ENCODE measurements around the gene FRMD4A. TPM values are rescaled to one million over a fixed set of nuclear protein-coding genes. Genes with fewer than 3 reads are reported as not detected.

Gene FRMD4A
- total RNA-seq, 1 experiment from 2014 or later: 19.6 TPM

- H3K4me1 Mint-ChIP-seq: peaks cover 8 to 17% of the 10 kb centered on the region in 2 experiments; a peak in 3 of 4 replicates
- H2BK5ac ChIP-seq (ENCODE audit: insufficient read length, low read length): no peak overlapping the region
These were observed 332.4 kb downstream of the FRMD4A start for GRCh38 chr10:13998163-13998835.

More at GRCh38 chr10:13998163-13998835, 332.4 kb downstream of the FRMD4A start:
- no peak overlapping the region for H2BK12ac ChIP-seq (ENCODE audit: insufficient read length, low read depth, low read length)
- no peak overlapping the region for H2BK15ac ChIP-seq (ENCODE audit: low read depth, low read length)
- H4K20me1 ChIP-seq (ENCODE audit: control insufficient read depth, insufficient read depth, insufficient read length): no peaks in the 10 kb centered on the region
- no peak overlapping the region for H3K23ac ChIP-seq (ENCODE audit: insufficient read length, low read depth, low read length)
- H3K27ac Mint-ChIP-seq: no peak overlapping the region; a peak in 1 of 7 replicates
- H4K5ac ChIP-seq (ENCODE audit: insufficient read length, low read depth, low read length): no peak overlapping the region
- H3K79me1 ChIP-seq (ENCODE audit: insufficient read depth, low read depth, low read length, poor library complexity, severe bottlenecking): no peaks in the 10 kb centered on the region
- no peak overlapping the region for H3K14ac ChIP-seq (ENCODE audit: insufficient read depth, low read length)
- no peak overlapping the region for H3T11ph ChIP-seq (ENCODE audit: low read length)
- no peaks in the 10 kb centered on the region for H3K9me3 Mint-ChIP-seq
- WGBS (ENCODE audit: extremely low coverage, insufficient read length, low lambda C conversion rate): no CpG with 5 or more reads among the region's 5 CpGs
- H3K23me2 ChIP-seq (ENCODE audit: insufficient read length, low read depth, low read length, poor library complexity, severe bottlenecking): no peaks in the 10 kb centered on the region
- no peak overlapping the region for H2AK5ac ChIP-seq (ENCODE audit: insufficient read length, low read length)
- H3K79me2 ChIP-seq (ENCODE audit: insufficient read depth, low read length): no peaks in the 10 kb centered on the region
- no peak overlapping the region for H4K91ac ChIP-seq (ENCODE audit: insufficient read length, low read depth, low read length)
- no peaks in the 10 kb centered on the region; the same call in 1 of the 2 replicates for H3K27me3 Mint-ChIP-seq (ENCODE audit: low read depth)
- H3K4ac ChIP-seq (ENCODE audit: low read depth, low read length): no peak overlapping the region
- no peaks in the 10 kb centered on the region; a peak in 2 of 7 replicates for H3K36me3 Mint-ChIP-seq (ENCODE audit: insufficient read depth in 1 of 3, low read depth in 3 of 3)
- no peak overlapping the region for H3K27ac ChIP-seq (ENCODE audit: insufficient read length, low read depth, low read length)
- no peak overlapping the region for H2BK20ac ChIP-seq (ENCODE audit: low read depth, low read length, poor library complexity, severe bottlenecking)
- H3K18ac ChIP-seq (ENCODE audit: insufficient read length, low read depth, low read length): no peak overlapping the region
- H3K4me1 ChIP-seq (ENCODE audit: insufficient read depth, low read length): peaks cover 3% of the 10 kb centered on the region; the same call in 1 of the 2 replicates
- no peak overlapping the region for H3K56ac ChIP-seq (ENCODE audit: insufficient read length, low read depth, low read length)
- no peak overlapping the region for H2AFZ ChIP-seq (ENCODE audit: low read length)
- H3K4me2 ChIP-seq (ENCODE audit: insufficient read depth, insufficient read length, low read length): no peak overlapping the region
- H3K27me3 ChIP-seq (ENCODE audit: insufficient read depth, low read length): no peaks in the 10 kb centered on the region
- no peak overlapping the region for H2BK120ac ChIP-seq (ENCODE audit: low read depth, low read length, poor library complexity, severe bottlenecking)
- no peak overlapping the region for H3K4me3 Mint-ChIP-seq
- no peak for DNase-seq
- H3K9me3 ChIP-seq (ENCODE audit: control insufficient read depth, low read depth, low read length): no peaks in the 10 kb centered on the region
- H3K9ac ChIP-seq (ENCODE audit: extremely low read depth, insufficient read length, low read length): no peak overlapping the region
- H4K8ac ChIP-seq (replicated peaks; ENCODE audit: insufficient read length, low read depth, low read length): no peak overlapping the region
- no peak for TF ChIP-seq CTCF (conservative IDR thresholded peaks at IDR 0.05)

Measured in H9 (cell line).